Fibroblast of lung (primary cell): ENCODE results near the gene ANO4. TPM values are rescaled to one million over a fixed set of nuclear protein-coding genes. Genes with fewer than 3 reads are reported as not detected.
A peak's percentile ranks its signal among the peaks of the same experiment; 100 is the strongest.
"Not testable (repeated sequence)": the region's sequence is repeated elsewhere in the genome, so short reads cannot be mapped to it uniquely, and the experiment has no call there.

Experiments used
- DNase-seq, 2 donors: peaks; one replicate each; pipeline versions ENCODE4 v3.0.0 to v3.0.0-alpha.2; 2010; ENCODE audit warnings: low read depth in 2 of 2
- H2AFZ ChIP-seq: 2 replicates; pipeline ENCODE4 v1.5.1; 2012; ENCODE audit warnings: low read length, control low read depth, inconsistent platforms
- H3K27ac ChIP-seq: 2 replicates; pipeline ENCODE4 v1.5.1; 2011; ENCODE audit warnings: low read length, control low read depth; ENCODE audit not compliant: insufficient read depth
- H3K27me3 ChIP-seq: 2 replicates; pipeline ENCODE4 v1.5.1; 2011; ENCODE audit warnings: mild to moderate bottlenecking, low read length; ENCODE audit not compliant: control insufficient read depth, insufficient read depth
- H3K36me3 ChIP-seq: 2 replicates; pipeline ENCODE4 v1.5.1; 2011; ENCODE audit warnings: low read length; ENCODE audit not compliant: control insufficient read depth, insufficient read depth
- H3K4me1 ChIP-seq: 2 replicates; pipeline ENCODE4 v1.5.1; 2011; ENCODE audit warnings: low read length; ENCODE audit not compliant: control insufficient read depth, insufficient read depth; ENCODE audit errors: extremely low read depth
- H3K4me2 ChIP-seq: 2 replicates; pipeline ENCODE4 v1.5.1; 2011; ENCODE audit warnings: low read length, control low read depth; ENCODE audit not compliant: insufficient read depth; ENCODE audit errors: extremely low read depth
- H3K4me3 ChIP-seq, 4 experiments: fragments of 200-600 bp in 1 of 4; sonication (generic) in 1 of 4; replicated peaks in 1 of 4; 2 replicates each; pipeline ENCODE4 v1.5.1; 2011 to 2016; ENCODE audit warnings: low read length in 4 of 4, low read depth in 3 of 4, mild to moderate bottlenecking in 3 of 4, control low read depth in 2 of 4, inconsistent platforms in 1 of 4, mixed read lengths in 1 of 4; ENCODE audit not compliant: insufficient read depth in 1 of 4; ENCODE audit errors: control extremely low read depth in 1 of 4
- H3K79me2 ChIP-seq: 2 replicates; pipeline ENCODE4 v1.5.1; 2012; ENCODE audit warnings: mild to moderate bottlenecking, low read length, inconsistent platforms; ENCODE audit not compliant: control insufficient read depth, insufficient read depth
- H3K9ac ChIP-seq: 2 replicates; pipeline ENCODE4 v1.5.1; 2011; ENCODE audit warnings: mild to moderate bottlenecking, low read length, control low read depth; ENCODE audit not compliant: insufficient read depth
- H3K9me3 ChIP-seq: 2 replicates; pipeline ENCODE4 v1.5.1; 2012; ENCODE audit warnings: low read depth, low read length; ENCODE audit not compliant: control insufficient read depth, insufficient read depth
- H4K20me1 ChIP-seq: 2 replicates; pipeline ENCODE4 v1.5.1; 2011; ENCODE audit warnings: low read length; ENCODE audit not compliant: control insufficient read depth, insufficient read depth; ENCODE audit errors: extremely low read depth
- CTCF ChIP-seq, 2 donors: IDR thresholded peaks in 1 of 2; conservative IDR thresholded peaks in 1 of 2; 1 replicate in 1 of 2; 2 replicates in 1 of 2; pipeline ENCODE4 v1.5.1; 2011 to 2012; ENCODE audit warnings: low read length in 2 of 2, control low read depth in 1 of 2, inconsistent platforms in 1 of 2, low read depth in 1 of 2, mild to moderate bottlenecking in 1 of 2
- EZH2 ChIP-seq: IDR thresholded peaks from 2 replicates; pipeline ENCODE4 v1.5.1; 2012; ENCODE audit warnings: low read length, control low read depth, mild to moderate bottlenecking; ENCODE audit errors: missing control alignments
- polyA plus RNA-seq, 2 donors: library from polyadenylated mRNA; depleted of rRNA in 1 of 2; stranded (reverse) in 1 of 2; unstranded in 1 of 2; fragments of >200 nt; gene quantifications; 2 replicates each; pipeline ENCODE4 v1.2.1, GENCODE V29; 2011 to 2012; ENCODE audit warnings: missing spikeins in 1 of 2
- total RNA-seq: library from RNA; depleted of rRNA; stranded (reverse); fragments of >200 nt; gene quantifications from 2 replicates; pipeline ENCODE4 v1.2.1, GENCODE V29; 2014

ANO4 gene
- total and polyA plus RNA-seq, 2 donors (not counting 1 experiment from before 2014, with no cell fraction given) = 11.7 to 42.3 TPM

- TF ChIP-seq CTCF (conservative IDR thresholded peaks at IDR 0.05 in 1 of 2, IDR thresholded peaks at IDR 0.05 in 1 of 2; ENCODE audit: low read depth in 1 of 2, low read length in 2 of 2) = no peak
- no peak for TF ChIP-seq EZH2
- Histone ChIP-seq H3K4me2 (no peak overlapping the region), H3K27me3 (no peaks in the 10 kb centered on the region), H3K4me3 (no peak overlapping the region), H2AFZ (no peak overlapping the region), H3K79me2 (no peaks in the 10 kb centered on the region), H3K36me3 (no peaks in the 10 kb centered on the region), H3K9ac (no peak overlapping the region), H4K20me1 (no peaks in the 10 kb centered on the region), H3K9me3 (no peaks in the 10 kb centered on the region), H3K4me1 (no peaks in the 10 kb centered on the region), H3K27ac (no peak overlapping the region)
- no peak for DNase-seq
Observed at GRCh38 chr12:101116911-101117310, 322.3 kb downstream of the ANO4 start.

- no peak overlapping the region for H3K9ac ChIP-seq
- no peaks in the 10 kb centered on the region for H4K20me1 ChIP-seq
- H3K4me3 ChIP-seq = no peak overlapping the region
- TF ChIP-seq EZH2 (no peak), CTCF (conservative IDR thresholded peaks at IDR 0.05 in 1 of 2, IDR thresholded peaks at IDR 0.05 in 1 of 2; ENCODE audit: low read depth in 1 of 2, low read length in 2 of 2) (peak in 1 of 2 donors; percentile 6)
- no peak for DNase-seq
- no peaks in the 10 kb centered on the region for H3K27me3 ChIP-seq
- no peak overlapping the region for H3K27ac ChIP-seq
- H3K4me1 ChIP-seq = no peaks in the 10 kb centered on the region
- H3K9me3 ChIP-seq = no peaks in the 10 kb centered on the region
- no peak overlapping the region for H3K4me2 ChIP-seq
- H3K36me3 ChIP-seq = no peaks in the 10 kb centered on the region
- H3K79me2 ChIP-seq = no peaks in the 10 kb centered on the region
- H2AFZ ChIP-seq = no peak overlapping the region
Observed at GRCh38 chr12:101117842-101118241, 323.3 kb downstream of the ANO4 start.

GRCh38 chr12:101127521-101128219 lies 333.1 kb downstream of the ANO4 start:
- H3K27ac ChIP-seq = peak overlapping the region; percentile 38
- H4K20me1 ChIP-seq = no peaks in the 10 kb centered on the region
- DNase-seq = peak; percentile 60 to 79
- H3K36me3 ChIP-seq = no peaks in the 10 kb centered on the region
- H3K4me3 ChIP-seq = no peak overlapping the region
- H3K79me2 ChIP-seq = no peaks in the 10 kb centered on the region
- H3K9ac ChIP-seq = no peak overlapping the region
- no peaks in the 10 kb centered on the region for H3K27me3 ChIP-seq
- H3K9me3 ChIP-seq = no peaks in the 10 kb centered on the region
- H3K4me1 ChIP-seq = peaks cover 7% of the 10 kb centered on the region
- H3K4me2 ChIP-seq = peak overlapping the region; percentile 40
- H2AFZ ChIP-seq = peak overlapping the region; percentile 23
- TF ChIP-seq EZH2 (no peak), CTCF (conservative IDR thresholded peaks at IDR 0.05 in 1 of 2, IDR thresholded peaks at IDR 0.05 in 1 of 2; ENCODE audit: low read depth in 1 of 2, low read length in 2 of 2) (no peak)

GRCh38 chr12:101145777-101146431 lies 351.3 kb downstream of the ANO4 start:
- not testable (repeated sequence) for H3K27me3 ChIP-seq, H3K27ac ChIP-seq, H3K9me3 ChIP-seq, DNase-seq, H3K9ac ChIP-seq, H3K4me3 ChIP-seq, H3K4me2 ChIP-seq, H3K36me3 ChIP-seq, H4K20me1 ChIP-seq, H3K4me1 ChIP-seq, H3K79me2 ChIP-seq, H2AFZ ChIP-seq
